ENCODE measurements around the gene PAQR3.

PAQR3 gene

GRCh38 chr4:78938868-78939666 is at the start of gene PAQR3:
Gene PAQR3 (minus strand): TSS chr4:78939438. CDS start chr4:78939224, 214 bp downstream.
- TF ChIP-seq ZFX (IDR thresholded peaks at IDR 0.05) (peak; percentile 25; the same call in 1 of the 2 replicates), CTCF (conservative IDR thresholded peaks at IDR 0.05) (no peak)
- H3K27ac ChIP-seq: peak within 1 kb of the TSS; percentile 52

GRCh38 chr4:78987683-78988082 is 48.4 kb upstream of the PAQR3 start:
- H3K27ac ChIP-seq: no peak overlapping the region
- TF ChIP-seq CTCF (conservative IDR thresholded peaks at IDR 0.05) (no peak), ZFX (IDR thresholded peaks at IDR 0.05) (no peak)

GRCh38 chr4:78984593-78984992 is 45.4 kb upstream of the PAQR3 start:
- H3K27ac ChIP-seq: no peak overlapping the region
- no peak for TF ChIP-seq ZFX (IDR thresholded peaks at IDR 0.05)
- no peak for TF ChIP-seq CTCF (conservative IDR thresholded peaks at IDR 0.05)

GRCh38 chr4:78975865-78976264 is 36.6 kb upstream of the PAQR3 start:
- no peak overlapping the region for H3K27ac ChIP-seq
- TF ChIP-seq ZFX (IDR thresholded peaks at IDR 0.05): no peak
- no peak for TF ChIP-seq CTCF (conservative IDR thresholded peaks at IDR 0.05)

GRCh38 chr4:78971776-78972175 is 32.5 kb upstream of the PAQR3 start:
- H3K27ac ChIP-seq: no peak overlapping the region
- TF ChIP-seq CTCF (conservative IDR thresholded peaks at IDR 0.05): no peak
- no peak for TF ChIP-seq ZFX (IDR thresholded peaks at IDR 0.05)

- no peak overlapping the region for H3K27ac ChIP-seq
- TF ChIP-seq ZFX (IDR thresholded peaks at IDR 0.05): no peak
- no peak for TF ChIP-seq CTCF (conservative IDR thresholded peaks at IDR 0.05)
Observed at GRCh38 chr4:78971326-78971725, 32.1 kb upstream of the PAQR3 start.

- no peak overlapping the region for H3K27ac ChIP-seq
- TF ChIP-seq CTCF (conservative IDR thresholded peaks at IDR 0.05) (no peak), ZFX (IDR thresholded peaks at IDR 0.05) (no peak)
Observed at GRCh38 chr4:78962597-78963115, 23.4 kb upstream of the PAQR3 start.
